ENCODE results near the gene GGTLC1.

- TF ChIP-seq CTCF (conservative IDR thresholded peaks at IDR 0.05; ENCODE audit: low read length) (no peak), EZH2phosphoT487 (IDR thresholded peaks at IDR 0.05; ENCODE audit: borderline replicate concordance) (no peak)
Measured at GRCh38 chr20:23959054-23959453, 29.5 kb downstream of the GGTLC1 start.

All from Loucy (cell line).